IMR-90 (cell line): Measurements from ENCODE around the gene SERPINA10. TPM values are rescaled to one million over a fixed set of nuclear protein-coding genes. Genes with fewer than 3 reads are reported as not detected.

Experiments used
- ATAC-seq: fragments of 200-7000 bp; cut with Tn5 transposase; 2 replicates; pipeline ENCODE4 v1.9.1; 2020; ENCODE audit warnings: low read depth, mild to moderate bottlenecking, moderate library complexity
- BruUV-seq: library from RNA; stranded (reverse); fragments of 400-500 nt; replicated peaks from 2 replicates; lab custom pipeline; 2021; lab: Mats Ljungman, UMichigan
- CTCF ChIA-PET: fragments of 300-600 bp; formaldehyde crosslinking; extraction: SDS; loops from one replicate; lab custom pipeline; 2021; ENCODE audit warnings: antibody characterized with exemption; lab: Yijun Ruan, JAX
- POLR2A ChIA-PET: fragments of 300-600 bp; sonication (Branson Sonifier 250); formaldehyde crosslinking; loops from one replicate; lab custom pipeline; 2022; ENCODE audit warnings: antibody characterized with exemption; ENCODE audit not compliant: unreplicated experiment; lab: Charles Lee
- DNase-seq: peaks from one replicate; pipeline ENCODE4 v3.0.0; 2013
- H2AFZ ChIP-seq: replicated peaks from 2 replicates; pipeline ENCODE3; 2013; ENCODE audit warnings: low read length, mild to moderate bottlenecking; ENCODE audit not compliant: poor library complexity
- H2AK5ac ChIP-seq: 2 replicates; pipeline ENCODE4 v1.6.1; 2013; ENCODE audit warnings: low read depth, low read length, inconsistent platforms
- H2AK9ac ChIP-seq: replicated peaks from 2 replicates; pipeline ENCODE3; 2013; ENCODE audit warnings: mild to moderate bottlenecking, low read depth, low read length, moderate library complexity; ENCODE audit not compliant: poor library complexity
- H2BK120ac ChIP-seq: 2 replicates; pipeline ENCODE4 v1.6.1; 2013; ENCODE audit warnings: low read depth, low read length, inconsistent platforms
- H2BK15ac ChIP-seq: 3 replicates; pipeline ENCODE4 v1.6.1; 2013; ENCODE audit warnings: low read depth, low read length, inconsistent platforms
- H2BK20ac ChIP-seq: 2 replicates; pipeline ENCODE4 v1.6.1; 2013; ENCODE audit warnings: low read depth, mild to moderate bottlenecking, inconsistent platforms, low read length, moderate library complexity
- H2BK5ac ChIP-seq: 2 replicates; pipeline ENCODE4 v1.6.1; 2013; ENCODE audit warnings: mild to moderate bottlenecking, low read depth, low read length, inconsistent platforms; ENCODE audit not compliant: poor library complexity, severe bottlenecking
- H3K14ac ChIP-seq: replicated peaks from 2 replicates; pipeline ENCODE4 v1.6.1; 2013; ENCODE audit warnings: low read depth, low read length, inconsistent platforms
- H3K18ac ChIP-seq: 2 replicates; pipeline ENCODE4 v1.6.1; 2013; ENCODE audit warnings: low read depth, low read length, control low read depth
- H3K23ac ChIP-seq: 2 replicates; pipeline ENCODE4 v1.6.1; 2013; ENCODE audit warnings: low read depth, low read length, inconsistent platforms
- H3K27ac ChIP-seq: 2 replicates; pipeline ENCODE4 v1.5.1; 2013; ENCODE audit warnings: mild to moderate bottlenecking, control low read depth, low read length; ENCODE audit not compliant: insufficient read depth
- H3K27me3 ChIP-seq: 2 replicates; pipeline ENCODE4 v1.6.1; 2013; ENCODE audit warnings: low read length; ENCODE audit not compliant: control insufficient read depth, insufficient read depth
- H3K36me3 ChIP-seq: 2 replicates; pipeline ENCODE4 v1.6.1; 2013; ENCODE audit warnings: low read length, mixed read lengths; ENCODE audit not compliant: control insufficient read depth, insufficient read depth
- H3K4ac ChIP-seq: 2 replicates; pipeline ENCODE4 v1.6.1; 2013; ENCODE audit warnings: low read depth, low read length, inconsistent platforms
- H3K4me1 ChIP-seq: 2 replicates; pipeline ENCODE4 v1.6.1; 2013; ENCODE audit warnings: low read length, mixed read lengths; ENCODE audit not compliant: control insufficient read depth, insufficient read depth
- H3K4me2 ChIP-seq: 2 replicates; pipeline ENCODE4 v1.6.1; 2013; ENCODE audit warnings: low read depth, mild to moderate bottlenecking, control low read depth, low read length, moderate library complexity
- H3K4me3 ChIP-seq: 2 replicates; pipeline ENCODE4 v1.5.1; 2013; ENCODE audit warnings: low read depth, mild to moderate bottlenecking, control low read depth, low read length, moderate library complexity; ENCODE audit not compliant: insufficient read depth
- H3K56ac ChIP-seq: 2 replicates; pipeline ENCODE4 v1.6.1; 2013; ENCODE audit warnings: low read length, inconsistent platforms; ENCODE audit not compliant: insufficient read depth; ENCODE audit errors: extremely low read depth
- H3K79me1 ChIP-seq, 2 experiments: 2 replicates each; pipeline ENCODE4 v1.6.1; 2013; ENCODE audit warnings: low read length in 2 of 2, inconsistent platforms in 1 of 2, low read depth in 1 of 2
- H3K9ac ChIP-seq: 2 replicates; pipeline ENCODE4 v1.6.1; 2013; ENCODE audit warnings: low read depth, low read length, control low read depth
- H3K9me1 ChIP-seq: 2 replicates; pipeline ENCODE4 v1.6.1; 2013; ENCODE audit warnings: low read length, inconsistent platforms; ENCODE audit not compliant: insufficient read depth
- H3K9me3 ChIP-seq: 2 replicates; pipeline ENCODE4 v1.6.1; 2013; ENCODE audit warnings: low read length; ENCODE audit not compliant: control insufficient read depth, insufficient read depth
- H4K20me1 ChIP-seq: 2 replicates; pipeline ENCODE4 v1.6.1; 2013; ENCODE audit warnings: low read length, inconsistent platforms; ENCODE audit not compliant: insufficient read depth
- H4K5ac ChIP-seq: 2 replicates; pipeline ENCODE4 v1.6.1; 2013; ENCODE audit warnings: mild to moderate bottlenecking, low read depth, low read length, control low read depth
- H4K8ac ChIP-seq, 2 experiments: 2 replicates each; pipeline ENCODE4 v1.6.1; 2013; ENCODE audit warnings: low read depth in 2 of 2, low read length in 2 of 2, control low read depth in 1 of 2, inconsistent platforms in 1 of 2
- H4K91ac ChIP-seq: 2 replicates; pipeline ENCODE4 v1.6.1; 2013; ENCODE audit warnings: low read depth, low read length, inconsistent platforms; ENCODE audit not compliant: insufficient read depth
- BHLHE40 ChIP-seq: fragments of 150-350 bp; IDR thresholded peaks from 2 replicates; pipeline ENCODE4 v1.6.1; 2016; ENCODE audit warnings: mild to moderate bottlenecking, low read depth, low read length
- CEBPB ChIP-seq: IDR thresholded peaks from 2 replicates; pipeline ENCODE4 v1.6.1; 2012; ENCODE audit warnings: low read depth, low read length, improper control_type of control experiment
- CHD1 ChIP-seq: IDR thresholded peaks from 2 replicates; pipeline ENCODE4 v1.6.1; 2012; ENCODE audit warnings: low read depth, low read length, improper control_type of control experiment
- FOS ChIP-seq: fragments of 150-350 bp; IDR thresholded peaks from 2 replicates; pipeline ENCODE4 v1.6.1; 2016; ENCODE audit warnings: low read depth, low read length
- MAFK ChIP-seq: IDR thresholded peaks from 2 replicates; pipeline ENCODE4 v1.6.1; 2012; ENCODE audit warnings: low read depth, low read length, improper control_type of control experiment
- MAZ ChIP-seq: IDR thresholded peaks from 2 replicates; pipeline ENCODE4 v1.6.1; 2012; ENCODE audit warnings: low read depth, mild to moderate bottlenecking, low read length, improper control_type of control experiment, moderate library complexity, borderline replicate concordance
- MXI1 ChIP-seq: IDR thresholded peaks from 2 replicates; pipeline ENCODE4 v1.6.1; 2012; ENCODE audit warnings: low read depth, mild to moderate bottlenecking, low read length, moderate library complexity, borderline replicate concordance
- NFE2L2 ChIP-seq: fragments of 150-350 bp; IDR thresholded peaks from 2 replicates; pipeline ENCODE4 v1.6.1; 2016; ENCODE audit warnings: low read depth, mild to moderate bottlenecking, low read length
- POLR2A ChIP-seq: IDR thresholded peaks from 2 replicates; pipeline ENCODE4 v1.6.1; 2012; ENCODE audit warnings: mild to moderate bottlenecking, low read depth, low read length
- RAD21 ChIP-seq: IDR thresholded peaks from 2 replicates; pipeline ENCODE4 v1.6.1; 2012; ENCODE audit warnings: low read length, improper control_type of control experiment
- RCOR1 ChIP-seq: IDR thresholded peaks from 2 replicates; pipeline ENCODE4 v1.6.1; 2012; ENCODE audit warnings: mild to moderate bottlenecking, low read length, improper control_type of control experiment; ENCODE audit not compliant: insufficient replicate concordance
- RFX5 ChIP-seq: IDR thresholded peaks from 2 replicates; pipeline ENCODE4 v1.8.0; 2012; ENCODE audit warnings: low read depth, mild to moderate bottlenecking, low read length, moderate library complexity
- SMC3 ChIP-seq: fragments of 150-350 bp; IDR thresholded peaks from 2 replicates; pipeline ENCODE4 v1.6.1; 2016; ENCODE audit warnings: low read depth, mild to moderate bottlenecking, antibody characterized with exemption, low read length, moderate library complexity
- dilution Hi-C: fragments of 300-500 bp; cut with HindIII; formaldehyde crosslinking; loops from one replicate; pipeline ENCODE4 v1.14.3; 2018; ENCODE audit warnings: low sequenced_read_pairs; ENCODE audit not compliant: unreplicated experiment
- in situ Hi-C: fragments of 300-500 bp; cut with MboI; formaldehyde crosslinking; loops from 3 replicates; pipeline ENCODE4 v1.14.3; 2019; ENCODE audit warnings: low sequenced_read_pairs, inconsistent platforms, mixed read lengths
- intact Hi-C: fragments of 100-400 bp; cut with micrococcal nuclease; formaldehyde crosslinking; loops from 2 replicates; pipeline ENCODE4 v1.10.0; 2022
- polyA plus RNA-seq, 3 experiments: library from polyadenylated mRNA; depleted of rRNA; stranded (reverse); fragments of >200 nt; gene quantifications; 2 replicates each; pipeline ENCODE4 v1.2.3, GENCODE V29; 2012; ENCODE audit warnings: low replicate concordance in 1 of 3
- total RNA-seq: library from RNA; depleted of rRNA; stranded (reverse); fragments of >200 nt; gene quantifications from 2 replicates; pipeline ENCODE4 v1.2.3, GENCODE V29; 2012
- TF ChIP-seq, protein P1 (sequence below): fragments of 150-350 bp; IDR thresholded peaks from 2 replicates; pipeline ENCODE4 v1.6.1; 2017; ENCODE audit warnings: mild to moderate bottlenecking, antibody characterized with exemption, low read length, low read depth
- TF ChIP-seq, protein P2 (sequence below): fragments of 150-350 bp; IDR thresholded peaks from 2 replicates; pipeline ENCODE4 v1.6.1; 2016; ENCODE audit warnings: low read depth, mild to moderate bottlenecking, low read length, moderate library complexity, borderline replicate concordance
- TF ChIP-seq, protein P3 (sequence below): conservative IDR thresholded peaks from 2 replicates; pipeline ENCODE4 v1.5.1; 2012; ENCODE audit warnings: mild to moderate bottlenecking, low read depth, low read length, improper control_type of control experiment

The SERPINA10 gene
- total and polyA plus RNA-seq, 2 of the 4 experiments (the other 2 are of a cell fraction): not detected

DNA sequence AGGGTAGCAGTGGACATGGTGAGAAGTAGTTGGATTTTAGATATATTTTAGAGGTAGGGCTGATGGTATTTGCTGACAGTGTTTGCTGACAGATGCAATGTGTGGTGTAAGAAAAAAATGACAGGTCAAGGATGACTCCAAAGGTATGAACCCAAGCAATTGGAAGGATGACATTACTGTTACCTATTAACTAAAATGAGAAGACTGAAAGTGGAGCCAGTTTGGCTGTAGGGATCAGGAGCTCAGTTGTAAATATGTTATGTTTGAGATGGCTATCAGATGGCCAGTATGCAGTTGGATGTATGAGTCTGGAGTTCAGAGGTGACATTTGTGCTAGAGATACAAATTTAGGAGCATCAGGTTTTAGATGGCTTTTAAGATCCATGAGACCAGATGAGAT, 47.5 kb upstream of the SERPINA10 start:
- Histone ChIP-seq H2BK15ac (no peak overlapping the region), H3K9me1 (peaks cover 14% of the 10 kb centered on the region), H4K91ac (no peak overlapping the region), H3K4me2 (no peak overlapping the region), H3K4me3 (no peak overlapping the region), H3K4me1 (peaks cover 6% of the 10 kb centered on the region), H3K36me3 (no peaks in the 10 kb centered on the region), H4K5ac (no peak overlapping the region), H3K23ac (no peak overlapping the region), H3K9ac (no peak overlapping the region), H3K79me1 (no peaks in the 10 kb centered on the region), H3K9me3 (no peaks in the 10 kb centered on the region), H3K14ac (no peak overlapping the region), H3K4ac (no peak overlapping the region), H2AK5ac (no peak overlapping the region), H4K8ac (no peak overlapping the region), H3K18ac (no peak overlapping the region), H2BK5ac (no peak overlapping the region), H3K27me3 (no peaks in the 10 kb centered on the region), H2BK20ac (no peak overlapping the region), H3K27ac (no peak overlapping the region), H4K20me1 (no peaks in the 10 kb centered on the region), H2AFZ (no peak overlapping the region), H2AK9ac (no peak overlapping the region), H3K56ac (no peak overlapping the region), H2BK120ac (no peak overlapping the region)
- in situ Hi-C loops: no loop called here
- CTCF ChIA-PET: no interaction called here
- TF ChIP-seq POLR2A (no peak), NFE2L2 (no peak), MAZ (no peak), RAD21 (no peak), CEBPB (no peak), FOS (no peak), MXI1 (no peak), MAFK (no peak), BHLHE40 (no peak), CHD1 (no peak), RFX5 (no peak), RCOR1 (no peak), SMC3 (no peak)
- TF ChIP-seq, protein P1, sequence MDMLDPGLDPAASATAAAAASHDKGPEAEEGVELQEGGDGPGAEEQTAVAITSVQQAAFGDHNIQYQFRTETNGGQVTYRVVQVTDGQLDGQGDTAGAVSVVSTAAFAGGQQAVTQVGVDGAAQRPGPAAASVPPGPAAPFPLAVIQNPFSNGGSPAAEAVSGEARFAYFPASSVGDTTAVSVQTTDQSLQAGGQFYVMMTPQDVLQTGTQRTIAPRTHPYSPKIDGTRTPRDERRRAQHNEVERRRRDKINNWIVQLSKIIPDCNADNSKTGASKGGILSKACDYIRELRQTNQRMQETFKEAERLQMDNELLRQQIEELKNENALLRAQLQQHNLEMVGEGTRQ: no peak
- TF ChIP-seq, protein P2, sequence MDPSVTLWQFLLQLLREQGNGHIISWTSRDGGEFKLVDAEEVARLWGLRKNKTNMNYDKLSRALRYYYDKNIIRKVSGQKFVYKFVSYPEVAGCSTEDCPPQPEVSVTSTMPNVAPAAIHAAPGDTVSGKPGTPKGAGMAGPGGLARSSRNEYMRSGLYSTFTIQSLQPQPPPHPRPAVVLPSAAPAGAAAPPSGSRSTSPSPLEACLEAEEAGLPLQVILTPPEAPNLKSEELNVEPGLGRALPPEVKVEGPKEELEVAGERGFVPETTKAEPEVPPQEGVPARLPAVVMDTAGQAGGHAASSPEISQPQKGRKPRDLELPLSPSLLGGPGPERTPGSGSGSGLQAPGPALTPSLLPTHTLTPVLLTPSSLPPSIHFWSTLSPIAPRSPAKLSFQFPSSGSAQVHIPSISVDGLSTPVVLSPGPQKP: no peak
- TF ChIP-seq, protein P3, sequence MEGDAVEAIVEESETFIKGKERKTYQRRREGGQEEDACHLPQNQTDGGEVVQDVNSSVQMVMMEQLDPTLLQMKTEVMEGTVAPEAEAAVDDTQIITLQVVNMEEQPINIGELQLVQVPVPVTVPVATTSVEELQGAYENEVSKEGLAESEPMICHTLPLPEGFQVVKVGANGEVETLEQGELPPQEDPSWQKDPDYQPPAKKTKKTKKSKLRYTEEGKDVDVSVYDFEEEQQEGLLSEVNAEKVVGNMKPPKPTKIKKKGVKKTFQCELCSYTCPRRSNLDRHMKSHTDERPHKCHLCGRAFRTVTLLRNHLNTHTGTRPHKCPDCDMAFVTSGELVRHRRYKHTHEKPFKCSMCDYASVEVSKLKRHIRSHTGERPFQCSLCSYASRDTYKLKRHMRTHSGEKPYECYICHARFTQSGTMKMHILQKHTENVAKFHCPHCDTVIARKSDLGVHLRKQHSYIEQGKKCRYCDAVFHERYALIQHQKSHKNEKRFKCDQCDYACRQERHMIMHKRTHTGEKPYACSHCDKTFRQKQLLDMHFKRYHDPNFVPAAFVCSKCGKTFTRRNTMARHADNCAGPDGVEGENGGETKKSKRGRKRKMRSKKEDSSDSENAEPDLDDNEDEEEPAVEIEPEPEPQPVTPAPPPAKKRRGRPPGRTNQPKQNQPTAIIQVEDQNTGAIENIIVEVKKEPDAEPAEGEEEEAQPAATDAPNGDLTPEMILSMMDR: no peak
- intact Hi-C loops: no loop called here
- DNase-seq (no peak), ATAC-seq (no peak)
- dilution Hi-C loops: no loop called here
- BruUV-seq: no TSS peak
- POLR2A ChIA-PET: no interaction called here
